22Rv1 (cell line): Measurements from ENCODE around the gene GASK1B.

Experiments used
- H3K27ac ChIP-seq: fragments of 450-650 bp; 2 replicates; pipeline ENCODE4 v1.5.1; 2017
- CTCF ChIP-seq: fragments of 450-650 bp; IDR thresholded peaks from 2 replicates; pipeline ENCODE4 v1.5.1; 2017; ENCODE audit warnings: mild to moderate bottlenecking
- ZFX ChIP-seq: fragments of 450-650 bp; IDR thresholded peaks from 2 replicates; pipeline ENCODE4 v1.6.1; 2017; ENCODE audit warnings: antibody characterized with exemption, borderline replicate concordance

GASK1B gene

DNA sequence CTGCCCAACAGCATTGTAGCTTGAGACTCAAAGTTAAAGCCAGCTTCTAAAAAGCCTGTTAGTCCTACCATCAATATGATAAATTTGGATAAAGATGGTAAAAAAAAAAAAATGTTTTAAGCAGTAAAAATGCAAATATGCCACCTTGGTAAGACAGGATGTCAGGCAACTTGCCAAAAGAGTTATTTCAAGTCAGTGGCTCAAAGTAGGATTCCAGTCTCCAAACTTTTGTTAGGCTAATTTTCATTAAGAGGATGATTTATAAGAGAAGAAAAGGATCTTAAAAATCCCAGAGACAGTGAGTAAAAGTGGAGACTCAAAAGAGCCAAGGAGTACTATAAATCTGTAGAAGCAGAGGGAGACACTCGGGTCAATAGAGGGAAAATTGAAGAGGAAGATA lies 47.5 kb downstream of the GASK1B start:
- peak overlapping the region; percentile 4; the same call in 1 of the 2 replicates for H3K27ac ChIP-seq
- TF ChIP-seq CTCF (no peak), ZFX (no peak)
